ENCODE results near the gene C16orf90.
"Not testable (repeated sequence)": the region's sequence is repeated elsewhere in the genome, so short reads cannot be mapped to it uniquely, and the experiment has no call there.

C16orf90 gene

GRCh38 chr16:3484318-3485096 is 10.8 kb downstream of the C16orf90 start:
- Histone ChIP-seq H3K4me3 (ENCODE audit: low read length) (no peak overlapping the region), H3K27me3 (ENCODE audit: control insufficient read depth, insufficient read depth, low read length) (no peaks in the 10 kb centered on the region), H3K27ac (ENCODE audit: low read length) (no peak overlapping the region), H3K36me3 (ENCODE audit: control insufficient read depth, insufficient read depth, low read length) (peaks cover 30% of the 10 kb centered on the region), H3K4me1 (ENCODE audit: control insufficient read depth, insufficient read depth, low read length) (no peaks in the 10 kb centered on the region), H3K9me3 (ENCODE audit: control insufficient read depth, insufficient read depth, low read length) (no peaks in the 10 kb centered on the region)
- WGBS (ENCODE audit: insufficient coverage, insufficient read length) = no CpG with 5 or more reads among the region's 30 CpGs
- no peak for DNase-seq (ENCODE audit: low read depth, low spot score)

- Histone ChIP-seq H3K4me3 (ENCODE audit: low read length) (no peak overlapping the region), H3K27me3 (ENCODE audit: control insufficient read depth, insufficient read depth, low read length) (no peaks in the 10 kb centered on the region), H3K27ac (ENCODE audit: low read length) (no peak overlapping the region), H3K4me1 (ENCODE audit: control insufficient read depth, insufficient read depth, low read length) (no peaks in the 10 kb centered on the region), H3K9me3 (ENCODE audit: control insufficient read depth, insufficient read depth, low read length) (no peaks in the 10 kb centered on the region), H3K36me3 (ENCODE audit: control insufficient read depth, insufficient read depth, low read length) (peaks cover 26% of the 10 kb centered on the region)
- WGBS (ENCODE audit: insufficient coverage, insufficient read length) = no CpG with 5 or more reads among the region's 18 CpGs
- DNase-seq (ENCODE audit: low read depth, low spot score) = no peak
These were observed 12.5 kb downstream of the C16orf90 start for GRCh38 chr16:3482659-3483241.

GRCh38 chr16:3481696-3482658 is 13.3 kb downstream of the C16orf90 start:
- Histone ChIP-seq H3K27me3 (ENCODE audit: control insufficient read depth, insufficient read depth, low read length) (no peaks in the 10 kb centered on the region), H3K9me3 (ENCODE audit: control insufficient read depth, insufficient read depth, low read length) (no peaks in the 10 kb centered on the region), H3K4me3 (ENCODE audit: low read length) (no peak overlapping the region), H3K36me3 (ENCODE audit: control insufficient read depth, insufficient read depth, low read length) (peaks cover 26% of the 10 kb centered on the region), H3K4me1 (ENCODE audit: control insufficient read depth, insufficient read depth, low read length) (no peaks in the 10 kb centered on the region), H3K27ac (ENCODE audit: low read length) (no peak overlapping the region)
- no peak for DNase-seq (ENCODE audit: low read depth, low spot score)
- WGBS (ENCODE audit: insufficient coverage, insufficient read length) = no CpG with 5 or more reads among the region's 32 CpGs

GRCh38 chr16:3480901-3481695 is 14.2 kb downstream of the C16orf90 start:
- no peak for DNase-seq (ENCODE audit: low read depth, low spot score)
- Histone ChIP-seq H3K9me3 (ENCODE audit: control insufficient read depth, insufficient read depth, low read length) (no peaks in the 10 kb centered on the region), H3K27ac (ENCODE audit: low read length) (no peak overlapping the region), H3K27me3 (ENCODE audit: control insufficient read depth, insufficient read depth, low read length) (no peaks in the 10 kb centered on the region), H3K36me3 (ENCODE audit: control insufficient read depth, insufficient read depth, low read length) (peaks cover 24% of the 10 kb centered on the region), H3K4me3 (ENCODE audit: low read length) (no peak overlapping the region), H3K4me1 (ENCODE audit: control insufficient read depth, insufficient read depth, low read length) (no peaks in the 10 kb centered on the region)
- no CpG with 5 or more reads among the region's 18 CpGs for WGBS (ENCODE audit: insufficient coverage, insufficient read length)

GRCh38 chr16:3479654-3480216 is 15.6 kb downstream of the C16orf90 start:
- Histone ChIP-seq H3K27ac (ENCODE audit: low read length) (no peak overlapping the region), H3K27me3 (ENCODE audit: control insufficient read depth, insufficient read depth, low read length) (no peaks in the 10 kb centered on the region), H3K4me1 (ENCODE audit: control insufficient read depth, insufficient read depth, low read length) (no peaks in the 10 kb centered on the region), H3K36me3 (ENCODE audit: control insufficient read depth, insufficient read depth, low read length) (peaks cover 13% of the 10 kb centered on the region), H3K4me3 (ENCODE audit: low read length) (no peak overlapping the region), H3K9me3 (ENCODE audit: control insufficient read depth, insufficient read depth, low read length) (no peaks in the 10 kb centered on the region)
- WGBS (ENCODE audit: insufficient coverage, insufficient read length) = no CpG with 5 or more reads among the region's 12 CpGs
- no peak for DNase-seq (ENCODE audit: low read depth, low spot score)

GRCh38 chr16:3478242-3478925 is 16.9 kb downstream of the C16orf90 start:
- no peaks in the 10 kb centered on the region for H3K4me1 ChIP-seq (ENCODE audit: control insufficient read depth, insufficient read depth, low read length)
- DNase-seq (ENCODE audit: low read depth, low spot score) = no peak
- no peaks in the 10 kb centered on the region for H3K9me3 ChIP-seq (ENCODE audit: control insufficient read depth, insufficient read depth, low read length)
- H3K36me3 ChIP-seq (ENCODE audit: control insufficient read depth, insufficient read depth, low read length) = peaks cover 7% of the 10 kb centered on the region
- no peak overlapping the region for H3K27ac ChIP-seq (ENCODE audit: low read length)
- H3K27me3 ChIP-seq (ENCODE audit: control insufficient read depth, insufficient read depth, low read length) = no peaks in the 10 kb centered on the region
- H3K4me3 ChIP-seq (ENCODE audit: low read length) = no peak overlapping the region
- WGBS (ENCODE audit: insufficient coverage, insufficient read length) = no CpG with 5 or more reads among the region's 11 CpGs

- WGBS (ENCODE audit: insufficient coverage, insufficient read length) = no CpG with 5 or more reads among the region's 3 CpGs
- Histone ChIP-seq H3K4me1 (ENCODE audit: control insufficient read depth, insufficient read depth, low read length) (no peaks in the 10 kb centered on the region), H3K4me3 (ENCODE audit: low read length) (no peak overlapping the region), H3K27me3 (ENCODE audit: control insufficient read depth, insufficient read depth, low read length) (no peaks in the 10 kb centered on the region), H3K9me3 (ENCODE audit: control insufficient read depth, insufficient read depth, low read length) (no peaks in the 10 kb centered on the region), H3K36me3 (ENCODE audit: control insufficient read depth, insufficient read depth, low read length) (no peaks in the 10 kb centered on the region; the same call in 1 of the 2 replicates), H3K27ac (ENCODE audit: low read length) (no peak overlapping the region)
- no peak for DNase-seq (ENCODE audit: low read depth, low spot score)
These were observed 18.9 kb downstream of the C16orf90 start for GRCh38 chr16:3476409-3476808.

- Histone ChIP-seq H3K4me3 (ENCODE audit: low read length) (no peak overlapping the region), H3K36me3 (ENCODE audit: control insufficient read depth, insufficient read depth, low read length) (no peaks in the 10 kb centered on the region; the same call in 1 of the 2 replicates), H3K4me1 (ENCODE audit: control insufficient read depth, insufficient read depth, low read length) (no peaks in the 10 kb centered on the region), H3K9me3 (ENCODE audit: control insufficient read depth, insufficient read depth, low read length) (no peaks in the 10 kb centered on the region), H3K27ac (ENCODE audit: low read length) (no peak overlapping the region), H3K27me3 (ENCODE audit: control insufficient read depth, insufficient read depth, low read length) (no peaks in the 10 kb centered on the region)
- no CpG with 5 or more reads among the region's 29 CpGs for WGBS (ENCODE audit: insufficient coverage, insufficient read length)
- no peak for DNase-seq (ENCODE audit: low read depth, low spot score)
These were observed 19.5 kb downstream of the C16orf90 start for GRCh38 chr16:3475604-3476375.

GRCh38 chr16:3474870-3475269 is 20.4 kb downstream of the C16orf90 start:
- DNase-seq (ENCODE audit: low read depth, low spot score); H3K27ac ChIP-seq (ENCODE audit: low read length); H3K9me3 ChIP-seq (ENCODE audit: control insufficient read depth, insufficient read depth, low read length); H3K4me3 ChIP-seq (ENCODE audit: low read length); H3K4me1 ChIP-seq (ENCODE audit: control insufficient read depth, insufficient read depth, low read length); H3K27me3 ChIP-seq (ENCODE audit: control insufficient read depth, insufficient read depth, low read length); H3K36me3 ChIP-seq (ENCODE audit: control insufficient read depth, insufficient read depth, low read length): not testable (repeated sequence)
- no CpG with 5 or more reads among the region's 7 CpGs for WGBS (ENCODE audit: insufficient coverage, insufficient read length)
